Immature natural killer cell (primary cell): ENCODE data around the gene PRRT4. TPM values are rescaled to one million over a fixed set of nuclear protein-coding genes. Genes with fewer than 3 reads are reported as not detected.
A peak's percentile ranks its signal among the peaks of the same experiment; 100 is the strongest.

Experiments used
- DNase-seq, 3 donors: peaks; one replicate each; pipeline ENCODE4 v3.0.0; 2022; ENCODE audit warnings: mixed read lengths in 1 of 3
- H3K27ac Mint-ChIP-seq, 6 donors: one replicate each; pipeline ENCODE4 v1.8.0; 2020; ENCODE audit warnings: mixed read lengths in 6 of 6, mild to moderate bottlenecking in 5 of 6, inconsistent platforms in 4 of 6, moderate library complexity in 3 of 6
- H3K27me3 Mint-ChIP-seq, 3 donors: one replicate each; pipeline ENCODE4 v1.8.0; 2020 to 2021; ENCODE audit warnings: low read depth in 3 of 3, mild to moderate bottlenecking in 3 of 3, mixed read lengths in 3 of 3, moderate library complexity in 3 of 3, inconsistent platforms in 1 of 3
- H3K36me3 Mint-ChIP-seq, 3 donors: one replicate each; pipeline ENCODE4 v1.8.0; 2020; ENCODE audit warnings: mixed read lengths in 3 of 3, inconsistent platforms in 2 of 3, mild to moderate bottlenecking in 2 of 3
- H3K4me1 Mint-ChIP-seq, 2 donors: one replicate each; pipeline ENCODE4 v1.8.0; 2020; ENCODE audit warnings: inconsistent platforms in 2 of 2, mild to moderate bottlenecking in 2 of 2, mixed read lengths in 2 of 2, moderate library complexity in 1 of 2
- H3K4me3 Mint-ChIP-seq, 5 donors: one replicate each; pipeline ENCODE4 v1.8.0; 2020; ENCODE audit warnings: mild to moderate bottlenecking in 5 of 5, mixed read lengths in 5 of 5, inconsistent platforms in 3 of 5, moderate library complexity in 3 of 5
- H3K9me3 Mint-ChIP-seq, 6 donors: one replicate each; pipeline ENCODE4 v1.8.0; 2020; ENCODE audit warnings: mild to moderate bottlenecking in 6 of 6, mixed read lengths in 6 of 6, inconsistent platforms in 4 of 6, moderate library complexity in 3 of 6
- polyA plus RNA-seq, 3 donors: library from polyadenylated mRNA; unstranded; fragments of 300-500 nt; fragmentation: Illumina TruSeq; gene quantifications; one replicate each; pipeline ENCODE4 v1.2.3, GENCODE V29; 2021

Gene PRRT4
- polyA plus RNA-seq, 3 donors from 2014 or later, result 0.08 TPM; not detected in 2

GRCh38 chr7:128376077-128376476 is 14.6 kb upstream of the PRRT4 start:
- no peaks in the 10 kb centered on the region for H3K4me1 Mint-ChIP-seq
- DNase-seq, result no peak
- peaks cover 3 to 5% (median 3%) of the 10 kb centered on the region in 3 donors for H3K27me3 Mint-ChIP-seq
- H3K36me3 Mint-ChIP-seq, result no peaks in the 10 kb centered on the region
- no peak overlapping the region for H3K4me3 Mint-ChIP-seq
- no peak overlapping the region for H3K27ac Mint-ChIP-seq
- H3K9me3 Mint-ChIP-seq, result no peaks in the 10 kb centered on the region

- Mint-ChIP-seq H3K27ac (no peak overlapping the region), H3K36me3 (no peaks in the 10 kb centered on the region), H3K4me1 (no peaks in the 10 kb centered on the region), H3K27me3 (peaks cover 3 to 5% (median 3%) of the 10 kb centered on the region in 3 donors), H3K4me3 (no peak overlapping the region), H3K9me3 (no peaks in the 10 kb centered on the region)
- no peak for DNase-seq
These were observed 12.6 kb upstream of the PRRT4 start for GRCh38 chr7:128374041-128374440.

DNA sequence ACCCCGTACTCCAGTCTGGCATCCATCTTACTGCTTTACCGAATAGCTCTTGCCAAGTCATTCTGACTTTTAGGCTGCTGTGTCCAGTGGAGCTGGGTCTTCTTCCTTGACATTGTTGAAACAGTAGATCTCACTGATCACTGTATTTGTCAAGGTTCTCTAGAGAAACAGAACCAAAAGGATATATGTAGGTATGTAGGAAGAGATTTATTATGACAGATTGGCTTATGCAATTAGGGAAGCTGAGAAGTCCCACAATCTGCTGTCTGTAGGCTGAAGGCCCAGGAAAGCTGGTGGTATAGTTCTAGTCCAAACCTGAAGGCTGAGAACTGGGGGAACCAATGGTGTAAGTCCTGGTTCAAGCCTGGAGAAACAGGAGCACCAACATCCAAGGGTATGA is 12.1 kb upstream of the PRRT4 start:
- Mint-ChIP-seq H3K9me3 (no peaks in the 10 kb centered on the region), H3K36me3 (no peaks in the 10 kb centered on the region), H3K4me3 (no peak overlapping the region), H3K27ac (no peak overlapping the region), H3K27me3 (peaks cover 1 to 3% (median 3%) of the 10 kb centered on the region in 3 donors), H3K4me1 (no peaks in the 10 kb centered on the region)
- DNase-seq, result no peak

DNA sequence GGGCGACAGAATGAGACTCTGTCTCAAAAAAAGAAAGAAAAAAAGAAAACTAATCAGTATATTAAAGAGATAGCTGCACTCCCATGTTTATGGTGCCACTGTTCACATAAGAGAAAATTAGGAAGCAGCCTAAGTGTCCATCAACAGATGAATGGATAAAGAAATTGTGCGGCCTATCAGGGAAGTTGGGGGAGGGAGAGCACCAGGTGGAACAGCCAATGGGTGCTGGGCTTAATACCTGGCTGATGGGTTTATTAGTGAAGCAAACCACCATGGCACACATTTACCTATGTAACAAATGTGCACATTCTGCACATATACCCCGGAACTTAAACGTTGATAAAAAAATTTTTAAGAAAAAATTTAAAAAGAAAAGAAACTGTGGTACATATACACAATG is 9.0 kb upstream of the PRRT4 start:
- no peaks in the 10 kb centered on the region for H3K4me1 Mint-ChIP-seq
- no peak for DNase-seq
- no peak overlapping the region for H3K27ac Mint-ChIP-seq
- H3K27me3 Mint-ChIP-seq, result peaks cover 0 to 8% (median 4%) of the 10 kb centered on the region in 3 donors
- H3K9me3 Mint-ChIP-seq, result no peaks in the 10 kb centered on the region
- no peak overlapping the region for H3K4me3 Mint-ChIP-seq
- H3K36me3 Mint-ChIP-seq, result no peaks in the 10 kb centered on the region

DNA sequence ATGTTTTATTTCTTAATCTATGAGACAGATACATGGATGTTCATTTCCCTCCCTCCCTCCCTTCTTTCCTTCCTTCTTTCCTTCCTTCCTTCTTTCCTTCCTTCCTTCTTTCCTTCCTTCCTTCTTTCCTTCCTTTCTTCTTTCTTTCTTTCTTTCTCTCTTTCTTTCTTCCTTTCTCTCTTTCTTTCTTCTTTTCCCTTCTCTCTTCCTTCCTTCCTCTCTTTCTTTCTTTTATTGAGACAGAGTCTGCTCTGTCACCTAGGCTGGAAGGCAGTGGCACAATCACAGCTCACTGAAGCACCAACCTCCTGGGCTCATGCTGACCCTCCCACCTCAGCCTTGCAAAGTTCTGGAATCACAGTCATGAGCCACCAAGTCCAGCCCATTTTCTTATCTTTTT is 5.5 kb upstream of the PRRT4 start:
- Mint-ChIP-seq H3K4me1 (peaks cover 5 to 7% of the 10 kb centered on the region in 2 donors), H3K27me3 (peaks cover 15 to 29% (median 21%) of the 10 kb centered on the region in 3 donors), H3K4me3 (no peak overlapping the region)

GRCh38 chr7:128366300-128366699 is 4.8 kb upstream of the PRRT4 start:
- peaks cover 17 to 31% (median 23%) of the 10 kb centered on the region in 3 donors for H3K27me3 Mint-ChIP-seq
- H3K36me3 Mint-ChIP-seq, result no peaks in the 10 kb centered on the region
- no peak overlapping the region for H3K4me3 Mint-ChIP-seq
- no peaks in the 10 kb centered on the region for H3K9me3 Mint-ChIP-seq
- peaks cover 8 to 10% of the 10 kb centered on the region in 2 donors for H3K4me1 Mint-ChIP-seq
- no peak overlapping the region for H3K27ac Mint-ChIP-seq
- no peak for DNase-seq

More for the DNA sequence above, 5.5 kb upstream of the PRRT4 start:
- no peaks in the 10 kb centered on the region for H3K36me3 Mint-ChIP-seq
- DNase-seq, result no peak
- no peak overlapping the region for H3K27ac Mint-ChIP-seq
- H3K9me3 Mint-ChIP-seq, result no peaks in the 10 kb centered on the region

DNA sequence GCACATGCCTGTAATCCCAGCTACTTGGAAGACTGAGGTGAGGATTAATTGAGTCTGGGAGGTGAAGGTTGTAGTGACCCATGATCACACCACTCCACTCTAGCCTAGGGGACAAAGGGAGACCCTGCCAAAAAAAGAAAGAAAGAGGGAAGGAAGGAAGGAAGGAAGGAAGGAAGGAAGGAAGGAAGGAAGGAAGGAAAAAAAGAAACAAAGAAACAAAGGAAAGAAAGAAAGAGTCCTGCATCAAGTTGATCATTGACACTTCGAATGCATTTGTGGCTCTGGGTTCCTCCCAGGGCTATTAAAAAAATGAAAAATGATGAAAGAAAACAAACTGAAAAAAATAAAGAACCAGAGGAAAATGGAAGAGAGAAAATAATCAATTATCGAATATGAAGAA is 3.9 kb upstream of the PRRT4 start:
- Mint-ChIP-seq H3K27ac (no peak overlapping the region), H3K4me3 (no peak overlapping the region), H3K36me3 (no peaks in the 10 kb centered on the region), H3K4me1 (peaks cover 14 to 16% of the 10 kb centered on the region in 2 donors), H3K27me3 (peaks cover 17 to 35% (median 23%) of the 10 kb centered on the region in 3 donors), H3K9me3 (no peaks in the 10 kb centered on the region)
- no peak for DNase-seq

- peaks cover 19 to 35% (median 25%) of the 10 kb centered on the region in 3 donors for H3K27me3 Mint-ChIP-seq
- no peak overlapping the region for H3K27ac Mint-ChIP-seq
- H3K36me3 Mint-ChIP-seq, result no peaks in the 10 kb centered on the region
- H3K4me1 Mint-ChIP-seq, result peaks cover 14 to 16% of the 10 kb centered on the region in 2 donors
- no peak overlapping the region for H3K4me3 Mint-ChIP-seq
- H3K9me3 Mint-ChIP-seq, result no peaks in the 10 kb centered on the region
- DNase-seq, result no peak
These were observed 2.8 kb upstream of the PRRT4 start for GRCh38 chr7:128364166-128364870.

DNA sequence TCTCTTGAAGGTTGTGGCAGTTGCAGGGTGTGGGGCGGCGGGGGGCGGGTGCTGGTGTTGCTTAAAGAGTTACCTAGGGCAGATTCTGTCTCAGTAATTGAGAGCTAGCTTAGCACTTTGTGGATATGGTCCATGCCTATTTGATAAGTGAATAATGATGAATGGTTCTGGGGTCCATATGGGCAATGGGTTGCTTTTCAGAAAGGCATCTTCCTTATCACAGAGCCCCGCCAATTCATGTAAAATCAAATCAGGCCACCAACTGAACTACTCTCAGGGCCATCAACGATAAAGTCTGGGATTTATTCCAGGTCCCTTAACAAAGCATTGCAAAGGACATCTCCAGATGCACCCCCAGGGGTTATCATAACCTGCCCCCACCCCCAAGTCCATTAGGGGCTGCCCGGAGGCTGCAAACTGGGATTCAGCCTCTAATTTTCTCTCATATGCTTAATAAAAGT is 1.8 kb upstream of the PRRT4 start:
- Mint-ChIP-seq H3K4me1 (peaks cover 14 to 16% of the 10 kb centered on the region in 2 donors), H3K9me3 (no peaks in the 10 kb centered on the region), H3K4me3 (no peak overlapping the region), H3K27me3 (peaks cover 22 to 35% (median 25%) of the 10 kb centered on the region in 3 donors), H3K36me3 (no peaks in the 10 kb centered on the region), H3K27ac (no peak overlapping the region)
- DNase-seq, result no peak

DNA sequence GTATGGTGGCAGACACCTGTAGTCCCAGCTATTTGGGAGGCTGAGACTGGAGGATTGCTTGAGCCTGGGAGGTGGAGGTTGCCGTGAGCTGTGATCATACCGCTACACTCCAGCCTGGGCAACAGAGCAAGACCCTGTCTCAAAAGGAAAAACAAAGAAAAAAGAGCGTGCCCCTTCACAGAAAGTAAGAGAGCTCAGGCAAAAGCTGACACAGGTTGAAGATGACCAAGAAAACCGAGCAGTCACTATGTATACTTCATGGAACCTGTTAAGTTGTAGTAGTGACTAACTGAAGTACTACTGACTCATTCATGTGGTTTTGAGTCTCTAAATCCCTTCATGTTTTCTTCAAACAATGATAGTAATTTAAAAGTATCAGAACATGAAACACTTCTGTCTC is 1.2 kb upstream of the PRRT4 start:
- peaks cover 14 to 16% of the 10 kb centered on the region in 2 donors for H3K4me1 Mint-ChIP-seq

DNA sequence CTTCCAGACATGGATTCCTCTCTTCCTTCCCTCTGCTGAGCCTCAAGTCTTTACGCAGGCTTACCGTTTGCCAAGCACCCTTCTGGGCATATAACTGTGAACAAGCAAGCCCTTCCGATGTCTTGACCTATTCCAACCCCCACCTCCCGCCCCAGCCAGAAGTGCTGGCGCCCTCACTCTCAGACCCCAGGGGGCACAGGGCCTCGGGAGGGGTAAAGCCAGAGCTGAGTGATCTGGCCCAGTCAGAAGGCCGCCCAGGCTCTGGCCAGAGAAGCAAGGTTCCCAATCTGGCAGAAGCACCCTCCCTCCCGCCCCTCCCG is 1.2 kb downstream of the PRRT4 start:
- Mint-ChIP-seq H3K36me3 (no peaks in the 10 kb centered on the region), H3K4me1 (peaks cover 14 to 16% of the 10 kb centered on the region in 2 donors), H3K4me3 (peak overlapping the region in 1 of 5 donors; percentile 46), H3K9me3 (no peaks in the 10 kb centered on the region), H3K27ac (no peak overlapping the region), H3K27me3 (peaks cover 19 to 32% (median 22%) of the 10 kb centered on the region in 3 donors)
- DNase-seq, result no peak

More for the DNA sequence above, 1.2 kb upstream of the PRRT4 start:
- peaks cover 22 to 35% (median 25%) of the 10 kb centered on the region in 3 donors for H3K27me3 Mint-ChIP-seq
- no peaks in the 10 kb centered on the region for H3K36me3 Mint-ChIP-seq
- H3K4me3 Mint-ChIP-seq, result peak overlapping the region; percentile 22 to 88 (median 76)
- DNase-seq, result no peak
- no peak overlapping the region for H3K27ac Mint-ChIP-seq
- no peaks in the 10 kb centered on the region for H3K9me3 Mint-ChIP-seq

DNA sequence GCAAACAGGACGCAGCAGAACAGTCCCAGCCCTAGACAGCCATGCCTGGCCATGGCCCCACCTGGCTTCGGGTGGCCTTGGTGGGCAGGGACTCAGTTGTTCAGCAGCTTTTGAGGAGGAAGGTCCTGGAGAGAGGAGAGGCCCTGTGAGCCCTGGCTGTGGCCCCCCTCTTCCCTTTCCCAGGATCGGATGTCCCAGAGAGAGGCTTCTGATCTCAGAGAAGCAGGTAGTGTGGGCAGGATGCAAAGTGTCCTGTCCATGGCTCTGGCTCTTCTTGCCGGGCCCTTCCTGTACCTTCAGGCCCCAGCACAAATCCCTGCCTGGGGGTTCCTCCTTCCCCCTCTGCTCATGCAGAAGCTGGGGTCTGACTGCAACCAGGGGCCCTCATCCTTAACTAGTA is 1.6 kb downstream of the PRRT4 start:
- Mint-ChIP-seq H3K4me3 (peak overlapping the region in 3 of 5 donors; percentile 23 to 55 (median 46)), H3K36me3 (no peaks in the 10 kb centered on the region), H3K4me1 (peaks cover 14 to 16% of the 10 kb centered on the region in 2 donors), H3K27ac (no peak overlapping the region), H3K9me3 (no peaks in the 10 kb centered on the region), H3K27me3 (peaks cover 18 to 28% (median 22%) of the 10 kb centered on the region in 3 donors)
- no peak for DNase-seq

- no peak for DNase-seq
- no peaks in the 10 kb centered on the region for H3K36me3 Mint-ChIP-seq
- no peaks in the 10 kb centered on the region for H3K9me3 Mint-ChIP-seq
- H3K4me1 Mint-ChIP-seq, result peaks cover 14 to 16% of the 10 kb centered on the region in 2 donors
- no peak overlapping the region for H3K27ac Mint-ChIP-seq
- peak overlapping the region in 2 of 5 donors; percentile 25 to 33 for H3K4me3 Mint-ChIP-seq
- H3K27me3 Mint-ChIP-seq, result peaks cover 18 to 24% (median 18%) of the 10 kb centered on the region in 3 donors
These were observed 2.2 kb downstream of the PRRT4 start for GRCh38 chr7:128359336-128359735.

DNA sequence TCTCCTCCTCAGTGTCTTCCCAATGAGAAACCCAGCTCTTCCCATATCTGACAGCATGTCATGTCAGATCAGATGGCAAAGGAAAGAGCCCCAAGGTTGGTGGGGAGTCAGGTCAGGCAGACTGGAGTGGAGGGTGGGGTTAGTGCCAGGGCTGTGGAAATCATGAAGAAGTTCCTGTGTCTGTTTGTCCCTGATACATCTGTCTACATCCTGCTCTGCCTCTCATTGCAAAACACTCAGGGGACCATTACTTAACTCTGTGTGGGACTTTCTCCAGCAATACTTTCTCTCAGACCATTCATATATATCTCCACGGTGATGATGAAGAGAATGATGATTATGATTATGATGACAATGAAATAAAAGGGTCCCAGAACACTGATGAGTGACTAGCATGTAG is 3.3 kb downstream of the PRRT4 start:
- peaks cover 0 to 2% (median 0%) of the 10 kb centered on the region in 3 donors for H3K36me3 Mint-ChIP-seq
- peaks cover 0 to 1% (median 0%) of the 10 kb centered on the region in 6 donors for H3K9me3 Mint-ChIP-seq
- no peak overlapping the region for H3K27ac Mint-ChIP-seq
- peaks cover 14 to 16% of the 10 kb centered on the region in 2 donors for H3K4me1 Mint-ChIP-seq
- DNase-seq, result no peak
- no peak overlapping the region for H3K4me3 Mint-ChIP-seq
- peaks cover 12 to 22% (median 20%) of the 10 kb centered on the region in 3 donors for H3K27me3 Mint-ChIP-seq
